Cardiac septum (tissue), 1 donor: Measurements from ENCODE around the gene NXPH4. TPM values are rescaled to one million over a fixed set of nuclear protein-coding genes. Genes with fewer than 3 reads are reported as not detected.

Experiments
- DNase-seq: peaks from one replicate; pipeline ENCODE4 v3.0.0-alpha.2; 2020; ENCODE audit warnings: low spot score
- intact Hi-C: fragments of 100-400 bp; cut with DNase I; formaldehyde crosslinking; loops from one replicate; pipeline ENCODE4 v1.14.0; 2022
- long read RNA-seq: library from polyadenylated mRNA; unstranded; transcript quantifications from one replicate; pipeline ENCODE4 v2.0.0, GENCODE V29; 2021
- total RNA-seq: library from RNA; stranded (reverse); fragmentation: NEBNext Ultra II Directional; extraction: Animal tissue kit (Norgen Biotek cat#: 25700); gene quantifications from one replicate; pipeline ENCODE4 v1.2.1, GENCODE V29; 2021
- donor health status: DM: no; HTN: no; CAD: no.

NXPH4 gene
- 20.0 TPM for total RNA-seq
- long read RNA-seq, transcript NXPH4-201 (2 exons, 1,804 nt) = major isoform, 8 of 14 reads
- long read RNA-seq, partial matches to known transcripts = 6 of 14 reads
- long read RNA-seq, other reads (novel, unspliced or antisense) = 0 of 14 reads

DNA sequence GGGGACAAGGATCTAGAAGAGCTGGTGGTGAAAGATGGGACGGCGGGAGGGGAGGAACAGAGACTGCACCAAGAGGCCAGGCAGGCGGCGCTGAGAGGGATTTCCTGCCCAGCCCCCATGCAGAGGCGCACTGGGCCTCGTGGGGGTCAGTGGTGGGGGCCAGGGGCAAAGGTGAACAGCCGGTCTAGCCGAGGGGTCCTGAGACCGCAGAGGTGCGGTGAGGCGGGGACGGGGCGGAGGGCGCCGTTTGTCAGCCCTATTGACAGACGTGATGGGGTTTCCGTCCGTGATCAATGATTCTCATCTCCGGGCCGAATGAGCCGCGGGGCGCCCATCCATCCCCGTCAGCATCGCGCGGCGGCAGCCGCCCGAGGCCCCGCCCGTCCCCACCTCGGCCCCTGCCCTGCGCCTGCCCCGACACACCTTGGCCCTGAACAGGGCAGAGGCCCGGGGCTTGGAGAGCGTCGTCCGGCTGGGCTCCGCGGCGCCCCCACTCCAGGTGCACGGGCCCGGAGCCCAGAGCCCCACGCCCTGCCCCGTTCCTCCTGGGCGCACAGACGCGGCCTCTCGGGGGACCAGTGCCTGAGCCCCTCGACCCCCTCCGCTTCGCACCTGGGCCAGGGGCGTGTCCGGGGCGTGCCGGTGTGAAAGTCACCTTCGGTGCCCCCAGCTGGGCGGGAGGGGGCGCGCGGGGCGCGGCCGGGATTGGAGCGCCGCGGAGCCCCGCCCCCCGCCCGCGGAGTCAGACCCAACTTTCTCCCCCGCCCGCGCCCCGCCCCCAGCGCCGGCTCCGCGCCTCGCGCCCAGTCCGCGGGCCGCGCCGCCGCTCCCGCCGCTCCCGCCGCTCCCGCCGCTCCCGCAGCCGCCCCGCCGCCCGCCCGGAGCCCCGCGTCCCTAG is at the start of gene NXPH4:
Gene NXPH4 (plus strand): TSS at position 781 of the 898 bp plus-strand sequence. CDS start 176 bp downstream, outside the sequence.
- intact Hi-C loops = loop anchor here (1.0 kb wide), 1 partner anchor 23 kb away; no protein-coding TSS in a partner anchor
- DNase-seq = no peak

GRCh38 chr12:57166971-57167371 is 49.6 kb upstream of the NXPH4 start:
- intact Hi-C loops = no loop called here
- no peak for DNase-seq

DNA sequence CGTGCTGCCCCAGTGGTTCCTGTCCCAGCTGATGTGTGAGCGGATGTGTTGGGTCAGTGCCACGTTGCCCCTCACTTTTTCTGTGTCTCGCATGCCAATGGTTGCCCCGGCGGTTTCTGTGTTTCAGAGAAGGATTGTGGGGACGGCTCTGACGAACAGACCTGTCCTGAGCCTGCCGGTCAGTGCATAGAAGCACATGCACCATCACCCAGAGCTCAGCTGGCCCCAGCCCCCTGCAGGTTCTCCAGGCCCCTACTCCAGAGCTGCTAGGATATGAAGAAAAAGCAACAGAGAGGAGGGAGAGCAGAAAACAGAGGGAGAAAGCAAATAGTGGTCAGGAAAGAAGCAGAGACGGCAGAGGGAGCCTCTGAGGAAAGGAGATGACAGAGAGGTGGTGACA is 48.5 kb upstream of the NXPH4 start:
- no peak for DNase-seq
- intact Hi-C loops = no loop called here

DNA sequence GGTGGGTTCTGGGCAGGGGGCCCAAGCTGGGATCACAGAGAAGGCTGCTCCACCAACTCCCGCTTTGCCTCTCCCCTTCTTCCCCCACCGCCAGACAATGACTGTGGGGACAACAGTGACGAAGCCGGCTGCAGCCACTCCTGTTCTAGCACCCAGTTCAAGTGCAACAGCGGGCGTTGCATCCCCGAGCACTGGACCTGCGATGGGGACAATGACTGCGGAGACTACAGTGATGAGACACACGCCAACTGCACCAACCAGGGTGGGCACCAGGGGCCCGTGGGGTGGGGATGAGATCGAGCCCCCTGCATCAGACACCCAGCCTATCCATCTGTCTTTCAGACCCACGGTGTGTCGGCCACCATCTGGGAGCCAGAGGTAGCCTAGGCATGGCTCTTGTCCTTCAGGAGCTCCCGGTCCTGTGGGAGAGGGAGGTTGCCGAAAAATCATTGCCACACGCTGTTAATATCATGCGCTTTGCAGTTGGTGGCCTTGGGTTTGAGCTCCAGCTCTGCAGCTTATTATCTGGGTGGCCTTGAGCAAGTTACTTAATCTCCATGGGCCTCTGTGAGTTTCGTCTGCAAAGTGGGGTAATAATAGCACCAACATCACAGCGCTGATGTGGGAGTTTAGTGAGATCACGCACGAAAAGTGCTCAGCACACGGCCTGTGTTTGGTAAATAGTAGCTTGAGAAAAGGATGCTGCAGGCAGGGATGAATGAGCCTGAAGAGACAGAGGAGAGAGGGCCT is 47.4 kb upstream of the NXPH4 start:
- intact Hi-C loops = no loop called here
- no peak for DNase-seq

GRCh38 chr12:57169969-57170368 is 46.6 kb upstream of the NXPH4 start:
- DNase-seq = no peak
- intact Hi-C loops = no loop called here

GRCh38 chr12:57170408-57170807 is 46.2 kb upstream of the NXPH4 start:
- intact Hi-C loops = no loop called here
- no peak for DNase-seq

- intact Hi-C loops = no loop called here
- DNase-seq = no peak
Observed at GRCh38 chr12:57170927-57171326, 45.7 kb upstream of the NXPH4 start.

GRCh38 chr12:57171668-57172067 is 44.9 kb upstream of the NXPH4 start:
- intact Hi-C loops = no loop called here
- no peak for DNase-seq

DNA sequence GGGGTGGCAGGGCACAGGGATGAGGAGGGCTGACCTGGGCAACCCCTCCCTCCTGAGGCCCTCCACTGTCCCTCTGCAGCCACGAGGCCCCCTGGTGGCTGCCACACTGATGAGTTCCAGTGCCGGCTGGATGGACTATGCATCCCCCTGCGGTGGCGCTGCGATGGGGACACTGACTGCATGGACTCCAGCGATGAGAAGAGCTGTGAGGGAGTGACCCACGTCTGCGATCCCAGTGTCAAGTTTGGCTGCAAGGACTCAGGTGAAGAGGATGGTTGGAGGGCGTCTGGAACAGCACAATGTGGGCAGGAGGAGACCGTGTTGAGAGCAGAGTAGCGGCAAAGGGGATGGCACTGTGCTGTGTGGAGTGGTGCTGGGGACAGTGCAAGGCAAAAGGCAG is 43.5 kb upstream of the NXPH4 start:
- intact Hi-C loops = no loop called here
- DNase-seq = no peak

- intact Hi-C loops = loop anchor here (2.0 kb wide), 1 partner anchor 49 kb away; no protein-coding TSS in a partner anchor
- no peak for DNase-seq
Observed at GRCh38 chr12:57173683-57174082, 42.9 kb upstream of the NXPH4 start.

DNA sequence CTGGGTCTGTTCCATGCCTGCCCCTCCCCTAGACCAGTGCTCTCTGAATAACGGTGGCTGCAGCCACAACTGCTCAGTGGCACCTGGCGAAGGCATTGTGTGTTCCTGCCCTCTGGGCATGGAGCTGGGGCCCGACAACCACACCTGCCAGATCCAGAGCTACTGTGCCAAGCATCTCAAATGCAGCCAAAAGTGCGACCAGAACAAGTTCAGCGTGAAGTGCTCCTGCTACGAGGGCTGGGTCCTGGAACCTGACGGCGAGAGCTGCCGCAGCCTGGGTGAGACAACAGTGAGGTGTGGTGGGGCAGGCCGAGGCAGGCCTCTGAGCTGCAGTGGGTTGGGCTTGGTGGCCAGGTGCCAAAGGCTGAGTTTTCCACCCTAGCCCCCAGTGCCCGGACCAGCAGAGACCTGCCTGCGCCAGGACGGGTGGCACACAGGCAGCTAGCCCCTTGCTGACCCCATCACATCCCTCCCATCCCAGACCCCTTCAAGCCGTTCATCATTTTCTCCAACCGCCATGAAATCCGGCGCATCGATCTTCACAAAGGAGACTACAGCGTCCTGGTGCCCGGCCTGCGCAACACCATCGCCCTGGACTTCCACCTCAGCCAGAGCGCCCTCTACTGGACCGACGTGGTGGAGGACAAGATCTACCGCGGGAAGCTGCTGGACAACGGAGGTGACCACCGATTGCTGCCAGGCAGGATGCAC is 41.0 kb upstream of the NXPH4 start:
- intact Hi-C loops = loop anchor here (2.0 kb wide), 1 partner anchor 51 kb away; no protein-coding TSS in a partner anchor
- no peak for DNase-seq

DNA sequence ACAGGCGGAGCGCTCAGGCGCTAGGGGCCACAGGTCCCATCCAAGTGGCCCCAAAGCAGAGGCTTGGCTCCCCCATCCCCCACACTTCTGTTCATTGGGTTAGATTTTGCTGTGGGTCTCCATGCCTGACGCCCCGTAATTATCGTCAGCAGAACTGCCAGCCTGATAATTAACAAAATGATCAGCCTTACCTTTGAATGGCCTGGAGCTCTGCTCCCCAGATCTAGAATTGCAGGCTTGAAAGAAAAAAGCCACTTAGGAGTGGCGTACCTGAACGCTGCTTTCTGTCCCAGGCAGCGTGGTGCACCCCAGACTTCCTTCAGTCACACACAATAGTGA is 40.5 kb upstream of the NXPH4 start:
- intact Hi-C loops = no loop called here
- DNase-seq = no peak

- no peak for DNase-seq
- intact Hi-C loops = no loop called here
Observed at GRCh38 chr12:57176846-57177245, 39.7 kb upstream of the NXPH4 start.

DNA sequence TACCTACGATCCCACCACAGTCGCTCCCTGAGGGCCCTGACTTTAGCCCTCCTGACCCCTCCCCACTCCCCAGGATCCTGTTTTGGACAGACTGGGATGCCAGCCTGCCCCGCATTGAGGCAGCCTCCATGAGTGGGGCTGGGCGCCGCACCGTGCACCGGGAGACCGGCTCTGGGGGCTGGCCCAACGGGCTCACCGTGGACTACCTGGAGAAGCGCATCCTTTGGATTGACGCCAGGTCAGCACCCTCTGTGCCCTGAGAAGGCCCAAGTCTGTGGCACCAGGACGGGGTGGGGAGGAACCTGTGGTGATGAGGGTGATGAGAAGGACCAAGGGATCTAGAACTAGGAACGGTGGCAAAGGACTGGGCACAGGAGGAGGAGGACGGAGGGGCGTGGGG is 39.2 kb upstream of the NXPH4 start:
- intact Hi-C loops = no loop called here
- DNase-seq = no peak

DNA sequence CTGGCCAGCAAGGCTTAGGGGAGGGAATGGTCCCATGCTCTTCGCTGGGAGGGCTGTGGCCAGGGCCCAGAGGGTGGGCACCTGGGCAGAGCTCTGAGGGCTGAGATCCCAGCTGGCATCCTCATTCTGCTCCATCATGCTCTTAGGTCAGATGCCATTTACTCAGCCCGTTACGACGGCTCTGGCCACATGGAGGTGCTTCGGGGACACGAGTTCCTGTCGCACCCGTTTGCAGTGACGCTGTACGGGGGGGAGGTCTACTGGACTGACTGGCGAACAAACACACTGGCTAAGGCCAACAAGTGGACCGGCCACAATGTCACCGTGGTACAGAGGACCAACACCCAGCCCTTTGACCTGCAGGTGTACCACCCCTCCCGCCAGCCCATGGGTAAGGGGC is 38.4 kb upstream of the NXPH4 start:
- no peak for DNase-seq
- intact Hi-C loops = no loop called here

DNA sequence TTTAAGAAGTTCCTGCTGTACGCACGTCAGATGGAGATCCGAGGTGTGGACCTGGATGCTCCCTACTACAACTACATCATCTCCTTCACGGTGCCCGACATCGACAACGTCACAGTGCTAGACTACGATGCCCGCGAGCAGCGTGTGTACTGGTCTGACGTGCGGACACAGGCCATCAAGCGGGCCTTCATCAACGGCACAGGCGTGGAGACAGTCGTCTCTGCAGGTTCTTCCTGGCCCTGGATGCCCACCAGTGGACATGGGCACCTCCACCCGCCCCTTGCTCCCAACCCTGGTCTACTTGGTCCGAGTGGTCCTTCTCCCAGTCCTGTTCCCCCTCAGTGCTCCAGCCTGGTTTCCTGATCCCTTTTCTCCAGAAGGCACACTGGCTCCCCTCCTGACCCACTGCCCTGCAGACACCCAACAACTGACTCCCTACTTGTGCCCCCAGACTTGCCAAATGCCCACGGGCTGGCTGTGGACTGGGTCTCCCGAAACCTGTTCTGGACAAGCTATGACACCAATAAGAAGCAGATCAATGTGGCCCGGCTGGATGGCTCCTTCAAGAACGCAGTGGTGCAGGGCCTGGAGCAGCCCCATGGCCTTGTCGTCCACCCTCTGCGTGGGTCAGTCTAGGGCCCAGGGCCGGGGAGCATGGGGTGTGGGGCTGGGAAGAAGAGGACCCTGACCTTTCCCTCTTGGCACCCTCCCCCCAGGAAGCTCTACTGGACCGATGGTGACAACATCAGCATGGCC is 37.1 kb upstream of the NXPH4 start:
- no peak for DNase-seq
- intact Hi-C loops = loop anchor here (5.0 kb wide), 1 partner anchor 112 kb away; no protein-coding TSS in a partner anchor

DNA sequence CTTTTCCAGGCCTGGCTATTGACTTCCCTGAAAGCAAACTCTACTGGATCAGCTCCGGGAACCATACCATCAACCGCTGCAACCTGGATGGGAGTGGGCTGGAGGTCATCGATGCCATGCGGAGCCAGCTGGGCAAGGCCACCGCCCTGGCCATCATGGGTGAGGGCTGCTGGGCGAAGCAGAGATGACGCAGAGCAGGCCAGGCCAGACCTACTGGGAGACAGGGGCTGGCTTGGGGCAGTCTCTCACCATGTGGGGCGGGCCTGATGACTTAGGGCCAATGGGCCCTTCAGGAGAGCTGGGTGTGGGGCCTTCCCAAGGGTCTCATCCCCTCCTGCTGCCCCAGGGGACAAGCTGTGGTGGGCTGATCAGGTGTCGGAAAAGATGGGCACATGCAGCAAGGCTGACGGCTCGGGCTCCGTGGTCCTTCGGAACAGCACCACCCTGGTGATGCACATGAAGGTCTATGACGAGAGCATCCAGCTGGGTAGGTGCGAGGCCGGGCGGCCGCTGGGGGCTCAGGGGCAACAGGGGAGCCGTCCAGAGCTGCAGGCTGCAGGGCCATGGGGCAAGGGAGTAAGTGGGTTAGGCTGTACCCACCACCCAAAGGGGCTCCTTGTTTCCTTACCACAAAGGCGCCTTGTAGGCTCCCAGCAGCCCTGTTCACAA is 36.1 kb upstream of the NXPH4 start:
- DNase-seq = no peak
- intact Hi-C loops = loop anchor here (5.0 kb wide), 1 partner anchor 113 kb away; no protein-coding TSS in a partner anchor

DNA sequence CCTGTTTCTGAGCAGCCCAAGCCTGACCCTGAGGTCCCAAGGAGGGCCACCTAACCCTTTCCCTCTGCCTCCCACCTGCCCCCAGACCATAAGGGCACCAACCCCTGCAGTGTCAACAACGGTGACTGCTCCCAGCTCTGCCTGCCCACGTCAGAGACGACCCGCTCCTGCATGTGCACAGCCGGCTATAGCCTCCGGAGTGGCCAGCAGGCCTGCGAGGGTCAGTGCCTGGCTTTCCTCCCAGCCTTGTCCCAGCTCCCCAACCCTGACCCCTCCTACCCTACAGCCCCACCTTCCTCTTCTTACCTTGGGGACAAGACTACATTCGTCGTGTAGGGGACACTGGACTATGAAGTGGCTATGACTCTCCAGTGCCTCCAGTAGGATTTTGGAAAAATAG is 35.5 kb upstream of the NXPH4 start:
- intact Hi-C loops = loop anchor here (5.0 kb wide), 1 partner anchor 114 kb away; no protein-coding TSS in a partner anchor
- DNase-seq = no peak
